T-helper 17 cell (primary cell): ENCODE measurements around the gene RNF103. TPM values are rescaled to one million over a fixed set of nuclear protein-coding genes. Genes with fewer than 3 reads are reported as not detected.
"Not testable (repeated sequence)": the region's sequence is repeated elsewhere in the genome, so short reads cannot be mapped to it uniquely, and the experiment has no call there.

Experiments
- ATAC-seq: fragments of 150-1000 bp; cut with Tn5 transposase; 2 replicates; pipeline ENCODE4 v1.10.0; 2021; ENCODE audit warnings: mild to moderate bottlenecking, moderate library complexity
- DNase-seq, 3 donors: peaks; one replicate each; pipeline versions ENCODE4 v3.0.0 to v3.0.0-alpha.2; 2020 to 2021
- H3K9me3 ChIP-seq: one replicate; pipeline ENCODE4 v1.7.0; 2013; ENCODE audit warnings: low read length, mild to moderate bottlenecking; ENCODE audit not compliant: control insufficient read depth, poor library complexity, severe bottlenecking
- H3K27ac Mint-ChIP-seq: one replicate; pipeline ENCODE4 v1.8.0; 2022; ENCODE audit warnings: mild to moderate bottlenecking, moderate library complexity, mixed read lengths
- H3K27me3 Mint-ChIP-seq: one replicate; pipeline ENCODE4 v1.8.0; 2022; ENCODE audit warnings: mixed read lengths
- H3K36me3 Mint-ChIP-seq: one replicate; pipeline ENCODE4 v1.8.0; 2022; ENCODE audit warnings: low read depth, mixed read lengths
- H3K4me1 Mint-ChIP-seq: one replicate; pipeline ENCODE4 v1.8.0; 2022; ENCODE audit warnings: mild to moderate bottlenecking, mixed read lengths
- H3K4me3 Mint-ChIP-seq: one replicate; pipeline ENCODE4 v1.8.0; 2022; ENCODE audit warnings: mild to moderate bottlenecking, moderate library complexity, mixed read lengths
- total RNA-seq, 4 donors: library from RNA in 2 of 4; stranded (reverse) in 2 of 4; gene quantifications; one replicate each; pipeline ENCODE4 v1.2.3 and lab custom pipeline; 2022 to 2026

Gene RNF103
- total RNA-seq (10 to 100 TPM; 57.2 to 58.7 TPM), total RNA-seq (lab: John Stamatoyannopoulos, UW) (48.4 to 59.5 reads per million in 2 donors)

GRCh38 chr2:86623494-86624266 lies at the start of gene RNF103:
RNF103 (minus strand) TSS chr2:86623865; CDS start chr2:86622886, 979 bp downstream.
- Mint-ChIP-seq H3K4me1 (peaks cover 29% of the 10 kb centered on the region), H3K4me3 (peak within 1 kb of the TSS; percentile 91)

GRCh38 chr2:86673011-86673410 lies 49.3 kb upstream of the RNF103 start:
- DNase-seq (no peak), ATAC-seq (no peak)

More at GRCh38 chr2:86623494-86624266, at the start of gene RNF103:
- DNase-seq (peak; percentile 90 to 94 (median 91)), ATAC-seq (peak; percentile 92)
- Mint-ChIP-seq H3K36me3 (no peaks in the 10 kb centered on the region), H3K27ac (peak within 1 kb of the TSS; percentile 92), H3K27me3 (peaks cover 6% of the 10 kb centered on the region)
- H3K9me3 ChIP-seq = no peaks in the 10 kb centered on the region

GRCh38 chr2:86672027-86672545 lies 48.4 kb upstream of the RNF103 start:
- no peaks in the 10 kb centered on the region for H3K4me1 Mint-ChIP-seq
- ATAC-seq (no peak), DNase-seq (no peak)
- no peaks in the 10 kb centered on the region for H3K27me3 Mint-ChIP-seq
- H3K27ac Mint-ChIP-seq = peak overlapping the region; percentile 71
- H3K4me3 Mint-ChIP-seq = no peak overlapping the region
- no peaks in the 10 kb centered on the region for H3K9me3 ChIP-seq
- H3K36me3 Mint-ChIP-seq = peaks cover 2% of the 10 kb centered on the region

More at GRCh38 chr2:86673011-86673410, 49.3 kb upstream of the RNF103 start:
- no peaks in the 10 kb centered on the region for H3K27me3 Mint-ChIP-seq
- H3K9me3 ChIP-seq = no peaks in the 10 kb centered on the region
- H3K4me3 Mint-ChIP-seq = no peak overlapping the region
- H3K27ac Mint-ChIP-seq = no peak overlapping the region
- H3K4me1 Mint-ChIP-seq = peaks cover under 1% of the 10 kb centered on the region
- H3K36me3 Mint-ChIP-seq = peaks cover 4% of the 10 kb centered on the region

- H3K4me3 Mint-ChIP-seq = no peak overlapping the region
- no peak for ATAC-seq
These were observed 47.8 kb upstream of the RNF103 start for GRCh38 chr2:86671337-86671981.

GRCh38 chr2:86669323-86669722 lies 45.7 kb upstream of the RNF103 start:
- H3K4me1 Mint-ChIP-seq, H3K4me3 Mint-ChIP-seq, H3K27ac Mint-ChIP-seq, ATAC-seq, H3K9me3 ChIP-seq, H3K36me3 Mint-ChIP-seq, H3K27me3 Mint-ChIP-seq, DNase-seq: not testable (repeated sequence)

More at GRCh38 chr2:86671337-86671981, 47.8 kb upstream of the RNF103 start:
- DNase-seq = no peak
- Mint-ChIP-seq H3K27me3 (no peaks in the 10 kb centered on the region), H3K36me3 (peaks cover 2% of the 10 kb centered on the region), H3K27ac (peak overlapping the region; percentile 71), H3K4me1 (no peaks in the 10 kb centered on the region)
- no peaks in the 10 kb centered on the region for H3K9me3 ChIP-seq

GRCh38 chr2:86661333-86661732 lies 37.7 kb upstream of the RNF103 start:
- DNase-seq (no peak), ATAC-seq (no peak)
- Mint-ChIP-seq H3K27me3 (no peaks in the 10 kb centered on the region), H3K4me3 (no peak overlapping the region), H3K4me1 (no peaks in the 10 kb centered on the region), H3K36me3 (no peaks in the 10 kb centered on the region), H3K27ac (no peak overlapping the region)
- H3K9me3 ChIP-seq = no peaks in the 10 kb centered on the region

GRCh38 chr2:86650188-86650587 lies 26.5 kb upstream of the RNF103 start:
- no peak for ATAC-seq
- no peaks in the 10 kb centered on the region for H3K4me1 Mint-ChIP-seq

GRCh38 chr2:86649119-86649947 lies 25.7 kb upstream of the RNF103 start:
- H3K4me3 Mint-ChIP-seq = no peak overlapping the region
- ATAC-seq = no peak

More at GRCh38 chr2:86650188-86650587, 26.5 kb upstream of the RNF103 start:
- Mint-ChIP-seq H3K4me3 (no peak overlapping the region), H3K36me3 (peaks cover 3% of the 10 kb centered on the region), H3K27ac (no peak overlapping the region), H3K27me3 (no peaks in the 10 kb centered on the region)
- H3K9me3 ChIP-seq = peaks cover 5% of the 10 kb centered on the region
- no peak for DNase-seq

GRCh38 chr2:86648681-86649080 lies 25.0 kb upstream of the RNF103 start:
- peaks cover 3% of the 10 kb centered on the region for H3K36me3 Mint-ChIP-seq
- peaks cover 5% of the 10 kb centered on the region for H3K9me3 ChIP-seq
- no peak for ATAC-seq
- no peak overlapping the region for H3K4me3 Mint-ChIP-seq
- H3K27me3 Mint-ChIP-seq = no peaks in the 10 kb centered on the region
- no peak for DNase-seq
- H3K4me1 Mint-ChIP-seq = no peaks in the 10 kb centered on the region
- H3K27ac Mint-ChIP-seq = no peak overlapping the region

More at GRCh38 chr2:86649119-86649947, 25.7 kb upstream of the RNF103 start:
- H3K36me3 Mint-ChIP-seq = peaks cover 3% of the 10 kb centered on the region
- H3K4me1 Mint-ChIP-seq = no peaks in the 10 kb centered on the region
- no peaks in the 10 kb centered on the region for H3K27me3 Mint-ChIP-seq
- peaks cover 5% of the 10 kb centered on the region for H3K9me3 ChIP-seq
- DNase-seq = no peak
- no peak overlapping the region for H3K27ac Mint-ChIP-seq

GRCh38 chr2:86646865-86647264 lies 23.2 kb upstream of the RNF103 start:
- no peak for DNase-seq
- Mint-ChIP-seq H3K27me3 (no peaks in the 10 kb centered on the region), H3K36me3 (peaks cover 3% of the 10 kb centered on the region), H3K27ac (no peak overlapping the region), H3K4me1 (no peaks in the 10 kb centered on the region), H3K4me3 (no peak overlapping the region)
- peaks cover 5% of the 10 kb centered on the region for H3K9me3 ChIP-seq
- ATAC-seq = no peak

GRCh38 chr2:86646329-86646728 lies 22.7 kb upstream of the RNF103 start:
- peaks cover 3% of the 10 kb centered on the region for H3K36me3 Mint-ChIP-seq
- H3K27ac Mint-ChIP-seq = no peak overlapping the region
- H3K4me3 Mint-ChIP-seq = no peak overlapping the region
- ATAC-seq (no peak), DNase-seq (no peak)
- no peaks in the 10 kb centered on the region for H3K4me1 Mint-ChIP-seq
- H3K27me3 Mint-ChIP-seq = no peaks in the 10 kb centered on the region
- H3K9me3 ChIP-seq = peaks cover 5% of the 10 kb centered on the region

- ATAC-seq (no peak), DNase-seq (no peak)
- Mint-ChIP-seq H3K36me3 (peaks cover 4% of the 10 kb centered on the region), H3K27ac (no peak overlapping the region), H3K27me3 (no peaks in the 10 kb centered on the region), H3K4me1 (no peaks in the 10 kb centered on the region), H3K4me3 (no peak overlapping the region)
- H3K9me3 ChIP-seq = peaks cover 5% of the 10 kb centered on the region
These were observed 22.1 kb upstream of the RNF103 start for GRCh38 chr2:86645752-86646151.

GRCh38 chr2:86638712-86639111 lies 15.0 kb upstream of the RNF103 start:
- Mint-ChIP-seq H3K27ac (no peak overlapping the region), H3K4me3 (no peak overlapping the region), H3K36me3 (peaks cover 2% of the 10 kb centered on the region), H3K4me1 (peaks cover 2% of the 10 kb centered on the region), H3K27me3 (no peaks in the 10 kb centered on the region)
- H3K9me3 ChIP-seq = no peaks in the 10 kb centered on the region
- ATAC-seq = no peak
- no peak for DNase-seq
